Measurements from ENCODE around the gene RESF1. TPM values are rescaled to one million over a fixed set of nuclear protein-coding genes. Genes with fewer than 3 reads are reported as not detected.

RESF1 gene
- total and polyA plus RNA-seq, 10 of the 15 experiments (the other 5 are each of a cell fraction or from before 2014, with no cell fraction given) = 18.9 to 81.8 (median 39.7) TPM

GRCh38 chr12:32000373-32001005, 41.3 kb downstream of the RESF1 start:
- no peak overlapping the region for H3K9ac ChIP-seq (ENCODE audit: control insufficient read depth, insufficient read depth, low read length)
- RAD21 ChIA-PET (ENCODE audit: unreplicated experiment) = no interaction called here
- no peaks in the 10 kb centered on the region for H3K79me2 ChIP-seq (ENCODE audit: control insufficient read depth, insufficient read depth, low read length)
- 94% methylated on average over 7 of the region's 7 CpGs for WGBS (ENCODE audit: insufficient coverage, insufficient replicate concordance, low lambda C conversion rate, missing lambda C conversion rate)
- no peak for TF ChIP-seq HCFC1 (IDR thresholded peaks at IDR 0.05; ENCODE audit: low read length)
- TF ChIP-seq ZNF384 (IDR thresholded peaks at IDR 0.05; ENCODE audit: borderline replicate concordance, low read depth, low read length) = no peak
- no peak for TF ChIP-seq REST (IDR thresholded peaks at IDR 0.05; ENCODE audit: low read depth, low read length)
- no peak for TF ChIP-seq MTA3 (IDR thresholded peaks at IDR 0.05; ENCODE audit: borderline replicate concordance, low read length)
- no peak for TF ChIP-seq MTA2 (IDR thresholded peaks at IDR 0.05; ENCODE audit: low read depth)
- TF ChIP-seq CHD2 (IDR thresholded peaks at IDR 0.05; ENCODE audit: borderline replicate concordance, low read depth, low read length) = no peak
- TF ChIP-seq HDAC6 (IDR thresholded peaks at IDR 0.05; ENCODE audit: unreplicated experiment) = no peak
- no peak for TF ChIP-seq POLR2AphosphoS5 (IDR thresholded peaks at IDR 0.05; ENCODE audit: low read length)
- TF ChIP-seq PKNOX1 (IDR thresholded peaks at IDR 0.05) = no peak
- no peak for TF ChIP-seq KDM1A (IDR thresholded peaks at IDR 0.05; ENCODE audit: borderline replicate concordance)
- TF ChIP-seq POLR2A (IDR thresholded peaks at IDR 0.05; ENCODE audit: low read depth, low read length) = no peak
- no peak for TF ChIP-seq YY1 (IDR thresholded peaks at IDR 0.05; ENCODE audit: low read depth, low read length)
- no peak for TF ChIP-seq SPI1 (IDR thresholded peaks at IDR 0.05; ENCODE audit: borderline replicate concordance, insufficient read depth, low read depth, low read length)
- TF ChIP-seq E2F4 (IDR thresholded peaks at IDR 0.05; ENCODE audit: low read depth, low read length) = no peak
- TF ChIP-seq ETV6 (conservative IDR thresholded peaks at IDR 0.05 in 1 of 2, IDR thresholded peaks at IDR 0.05 in 1 of 2; ENCODE audit: borderline replicate concordance in 1 of 2, low read depth in 1 of 2) = no peak
- no peak for TF ChIP-seq JUND (IDR thresholded peaks at IDR 0.05; ENCODE audit: low read depth, low read length)
- TF ChIP-seq EP300 (IDR thresholded peaks at IDR 0.05; ENCODE audit: borderline replicate concordance in 1 of 2, control insufficient read depth in 1 of 2, low read depth in 2 of 2, low read length in 2 of 2) = no peak
- no peak for TF ChIP-seq SIX5 (IDR thresholded peaks at IDR 0.05; ENCODE audit: low read depth, low read length, severe bottlenecking)
- no peaks in the 10 kb centered on the region for H4K20me1 ChIP-seq (ENCODE audit: control insufficient read depth, insufficient read depth)
- peaks cover 0 to 2% of the 10 kb centered on the region in 2 experiments; a peak in 3 of 4 replicates for H3K36me3 ChIP-seq (ENCODE audit: control insufficient read depth in 2 of 2, insufficient read depth in 2 of 2, low read length in 1 of 2)
- H3K4me3 ChIP-seq = no peak overlapping the region
- POLR2A ChIA-PET = interaction anchor here (0.6 kb wide), 1 partner anchor 357 kb away, joined by 3 read pairs; no protein-coding TSS in a partner anchor
- CTCF ChIA-PET = interaction anchor here (0.6 kb wide), 1 partner anchor 205 kb away, joined by 4 read pairs; no protein-coding TSS in a partner anchor
- no peaks in the 10 kb centered on the region for H3K27me3 ChIP-seq (replicated peaks in 1 of 2; ENCODE audit: control insufficient read depth in 2 of 2, insufficient read depth in 2 of 2, low read length in 1 of 2)
- no TSS peak for BruUV-seq (replicated peaks)
- in situ Hi-C loops (cut with MboI) = no loop called here
- ATAC-seq = no peak
- DNase-seq (ENCODE audit: low read depth, low spot score) = no peak
- H2AFZ ChIP-seq (ENCODE audit: control insufficient read depth, low read depth, low read length) = no peak overlapping the region
- no peak overlapping the region for H3K4me2 ChIP-seq (ENCODE audit: control insufficient read depth, insufficient read depth)
- H3K4me1 ChIP-seq (ENCODE audit: control insufficient read depth, insufficient read depth, low read length) = no peaks in the 10 kb centered on the region
- SMC1A ChIA-PET (ENCODE audit: uncharacterized antibody, unreplicated experiment) = interaction anchor here (0.6 kb wide), 2 partner anchors 215 to 257 kb away, joined by 3 read pairs; no protein-coding TSS in a partner anchor
- no peak for FAIRE-seq
- no peaks in the 10 kb centered on the region for H3K9me3 ChIP-seq (replicated peaks; ENCODE audit: control insufficient read depth, insufficient read depth, low read length)
- intact Hi-C loops (cut with micrococcal nuclease; ENCODE audit: unreplicated experiment) = no loop called here
- H3K27ac ChIP-seq (ENCODE audit: control insufficient read depth, insufficient read depth) = no peak overlapping the region

All from GM12878 (cell line).